CD4-positive, alpha-beta T cell (primary cell): ENCODE data around the gene CORO1C. TPM values are rescaled to one million over a fixed set of nuclear protein-coding genes. Genes with fewer than 3 reads are reported as not detected.

ENCODE experiments used
- ATAC-seq: fragments of 200-7000 bp; cut with Tn5 transposase; one replicate; pipeline ENCODE4 v1.10.0; 2022; ENCODE audit warnings: mild to moderate bottlenecking; ENCODE audit not compliant: poor library complexity
- CTCF ChIA-PET: fragments of 350-600 bp; sonication (Branson Sonifier 250); formaldehyde crosslinking; loops from one replicate; lab custom pipeline; 2021; ENCODE audit warnings: antibody characterized with exemption, inconsistent platforms; lab: Charles Lee
- POLR2A ChIA-PET: fragments of 350-600 bp; sonication (Branson Sonifier 250); formaldehyde crosslinking; loops from one replicate; lab custom pipeline; 2021; ENCODE audit warnings: antibody characterized with exemption, inconsistent platforms; lab: Charles Lee
- DNase-seq, 14 experiments: peaks; one replicate each; pipeline ENCODE4 v3.0.0-alpha.2; 2013 to 2020; ENCODE audit warnings: mixed read lengths in 2 of 14
- H3K27ac ChIP-seq, 2 donors: one replicate each; pipeline versions ENCODE4 v1.5.1 to v1.7.0; 2013; ENCODE audit warnings: low read length in 2 of 2, low read depth in 1 of 2, mild to moderate bottlenecking in 1 of 2
- H3K27me3 ChIP-seq, 2 experiments: 1 replicate in 1 of 2; 2 replicates in 1 of 2; pipeline versions ENCODE4 v1.6.1 to v1.7.0; 2013; ENCODE audit warnings: low read length in 2 of 2, control low read depth in 1 of 2, mild to moderate bottlenecking in 1 of 2, moderate library complexity in 1 of 2; ENCODE audit not compliant: insufficient read depth in 2 of 2, control insufficient read depth in 1 of 2
- H3K36me3 ChIP-seq: one replicate; pipeline ENCODE4 v1.6.1; 2013; ENCODE audit warnings: low read length, control low read depth; ENCODE audit not compliant: insufficient read depth
- H3K4me1 ChIP-seq: one replicate; pipeline ENCODE4 v1.6.1; 2013; ENCODE audit warnings: low read length, control low read depth; ENCODE audit not compliant: insufficient read depth
- H3K4me3 ChIP-seq: one replicate; pipeline ENCODE4 v1.5.1; 2013; ENCODE audit warnings: mild to moderate bottlenecking, low read length, moderate library complexity
- H3K9me3 ChIP-seq, 2 experiments: 1 replicate in 1 of 2; 2 replicates in 1 of 2; pipeline versions ENCODE4 v1.6.1 to v1.7.0; 2013; ENCODE audit warnings: low read length in 2 of 2, mild to moderate bottlenecking in 2 of 2, control low read depth in 1 of 2, moderate library complexity in 1 of 2; ENCODE audit not compliant: control insufficient read depth in 1 of 2, insufficient read depth in 1 of 2
- H3K27ac Mint-ChIP-seq: one replicate; pipeline ENCODE4 v1.8.0; 2020; ENCODE audit warnings: mixed read lengths
- H3K27me3 Mint-ChIP-seq: one replicate; pipeline ENCODE4 v1.8.0; 2021; ENCODE audit warnings: mixed read lengths
- H3K36me3 Mint-ChIP-seq: one replicate; pipeline ENCODE4 v1.8.0; 2021; ENCODE audit warnings: low read depth, mixed read lengths
- H3K4me1 Mint-ChIP-seq: one replicate; pipeline ENCODE4 v1.8.0; 2021; ENCODE audit warnings: low read depth, mixed read lengths
- H3K4me3 Mint-ChIP-seq: one replicate; pipeline ENCODE4 v1.8.0; 2020; ENCODE audit warnings: mild to moderate bottlenecking, mixed read lengths
- H3K9me3 Mint-ChIP-seq: one replicate; pipeline ENCODE4 v1.8.0; 2020; ENCODE audit warnings: mixed read lengths
- intact Hi-C, 2 experiments: fragments of 100-400 bp; cut with DNase I in 1 of 2; cut with micrococcal nuclease in 1 of 2; formaldehyde crosslinking; loops; one replicate each; pipeline versions ENCODE4 v1.15.1 to v1.9.0; 2023 to 2025; cut with DNase I, micrococcal nuclease
- total RNA-seq, 174 experiments: library from RNA in 2 of 174; stranded (reverse) in 2 of 174; gene quantifications; one replicate each; pipeline ENCODE4 v1.2.3 and lab custom pipeline; 2021 to 2026
- TF ChIP-seq, protein P1 (sequence below): fragments of 200-600 bp; IDR thresholded peaks from one replicate; pipeline ENCODE4 v1.8.0; 2022; ENCODE audit warnings: antibody characterized with exemption, mild to moderate bottlenecking

Gene CORO1C
- total RNA-seq, 2 experiments from 2014 or later: 6.7 to 7.4 TPM

DNA sequence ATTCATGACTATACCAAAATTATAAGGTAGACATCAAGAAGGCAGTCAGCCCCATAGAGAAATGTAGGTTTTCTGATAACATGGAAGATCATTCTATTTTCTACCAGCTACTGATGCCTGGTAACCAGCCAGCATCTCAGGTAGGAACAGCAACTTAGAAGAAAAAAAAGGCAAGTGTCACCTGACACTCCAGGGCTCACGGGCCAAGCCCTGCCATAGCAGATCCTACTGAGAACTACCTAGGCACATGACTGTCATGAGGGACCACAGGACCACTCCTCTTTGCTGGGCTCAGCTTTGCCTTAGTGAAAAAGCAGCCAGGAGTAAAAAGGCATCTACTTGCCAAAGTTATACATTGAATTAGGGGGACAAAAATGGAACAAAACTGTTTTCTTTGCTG is 33.4 kb downstream of the CORO1C start:
- no peaks in the 10 kb centered on the region for H3K27me3 Mint-ChIP-seq
- Histone ChIP-seq H3K4me3 (no peak overlapping the region), H3K27ac (no peak overlapping the region), H3K4me1 (peaks cover 4% of the 10 kb centered on the region), H3K27me3 (no peaks in the 10 kb centered on the region), H3K9me3 (no peaks in the 10 kb centered on the region), H3K36me3 (peaks cover 7% of the 10 kb centered on the region)
- CTCF ChIA-PET: no interaction called here
- peaks cover 31% of the 10 kb centered on the region for H3K4me1 Mint-ChIP-seq
- no peak overlapping the region for H3K27ac Mint-ChIP-seq
- no peak overlapping the region for H3K4me3 Mint-ChIP-seq
- intact Hi-C loops: no loop called here
- ATAC-seq (no peak), DNase-seq (no peak)
- H3K36me3 Mint-ChIP-seq: peaks cover 8% of the 10 kb centered on the region
- H3K9me3 Mint-ChIP-seq: no peaks in the 10 kb centered on the region
- TF ChIP-seq, protein P1, sequence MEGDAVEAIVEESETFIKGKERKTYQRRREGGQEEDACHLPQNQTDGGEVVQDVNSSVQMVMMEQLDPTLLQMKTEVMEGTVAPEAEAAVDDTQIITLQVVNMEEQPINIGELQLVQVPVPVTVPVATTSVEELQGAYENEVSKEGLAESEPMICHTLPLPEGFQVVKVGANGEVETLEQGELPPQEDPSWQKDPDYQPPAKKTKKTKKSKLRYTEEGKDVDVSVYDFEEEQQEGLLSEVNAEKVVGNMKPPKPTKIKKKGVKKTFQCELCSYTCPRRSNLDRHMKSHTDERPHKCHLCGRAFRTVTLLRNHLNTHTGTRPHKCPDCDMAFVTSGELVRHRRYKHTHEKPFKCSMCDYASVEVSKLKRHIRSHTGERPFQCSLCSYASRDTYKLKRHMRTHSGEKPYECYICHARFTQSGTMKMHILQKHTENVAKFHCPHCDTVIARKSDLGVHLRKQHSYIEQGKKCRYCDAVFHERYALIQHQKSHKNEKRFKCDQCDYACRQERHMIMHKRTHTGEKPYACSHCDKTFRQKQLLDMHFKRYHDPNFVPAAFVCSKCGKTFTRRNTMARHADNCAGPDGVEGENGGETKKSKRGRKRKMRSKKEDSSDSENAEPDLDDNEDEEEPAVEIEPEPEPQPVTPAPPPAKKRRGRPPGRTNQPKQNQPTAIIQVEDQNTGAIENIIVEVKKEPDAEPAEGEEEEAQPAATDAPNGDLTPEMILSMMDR: no peak
- POLR2A ChIA-PET: interaction anchor here (1.3 kb wide), 1 partner anchor 36 kb away, joined by 3 read pairs; no protein-coding TSS in a partner anchor

DNA sequence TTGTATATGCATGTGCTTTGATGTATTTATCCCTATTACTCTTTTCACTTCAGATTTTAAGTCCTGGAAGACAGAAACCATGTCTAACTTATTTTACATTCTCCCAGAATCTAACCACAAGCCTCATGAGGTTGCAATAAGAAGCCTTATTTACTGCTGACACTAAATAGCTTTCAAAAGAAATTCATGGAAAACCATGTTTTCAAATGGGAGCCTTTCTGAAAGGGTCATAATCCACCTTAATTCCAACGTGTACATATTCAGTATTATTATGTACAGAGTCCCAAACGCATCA is 34.4 kb downstream of the CORO1C start:
- Mint-ChIP-seq H3K4me3 (no peak overlapping the region), H3K36me3 (peaks cover 8% of the 10 kb centered on the region), H3K27me3 (no peaks in the 10 kb centered on the region), H3K4me1 (peaks cover 36% of the 10 kb centered on the region), H3K27ac (no peak overlapping the region), H3K9me3 (no peaks in the 10 kb centered on the region)
- H3K4me1 ChIP-seq: peaks cover 7% of the 10 kb centered on the region
- no peaks in the 10 kb centered on the region for H3K9me3 ChIP-seq
- ATAC-seq (no peak), DNase-seq (no peak)
- H3K36me3 ChIP-seq: peaks cover 7% of the 10 kb centered on the region
- no peaks in the 10 kb centered on the region for H3K27me3 ChIP-seq
- intact Hi-C loops: no loop called here
- H3K27ac ChIP-seq: no peak overlapping the region
- ChIA-PET POLR2A (no interaction called here), CTCF (no interaction called here)
- TF ChIP-seq, protein P1: no peak
- H3K4me3 ChIP-seq: no peak overlapping the region

DNA sequence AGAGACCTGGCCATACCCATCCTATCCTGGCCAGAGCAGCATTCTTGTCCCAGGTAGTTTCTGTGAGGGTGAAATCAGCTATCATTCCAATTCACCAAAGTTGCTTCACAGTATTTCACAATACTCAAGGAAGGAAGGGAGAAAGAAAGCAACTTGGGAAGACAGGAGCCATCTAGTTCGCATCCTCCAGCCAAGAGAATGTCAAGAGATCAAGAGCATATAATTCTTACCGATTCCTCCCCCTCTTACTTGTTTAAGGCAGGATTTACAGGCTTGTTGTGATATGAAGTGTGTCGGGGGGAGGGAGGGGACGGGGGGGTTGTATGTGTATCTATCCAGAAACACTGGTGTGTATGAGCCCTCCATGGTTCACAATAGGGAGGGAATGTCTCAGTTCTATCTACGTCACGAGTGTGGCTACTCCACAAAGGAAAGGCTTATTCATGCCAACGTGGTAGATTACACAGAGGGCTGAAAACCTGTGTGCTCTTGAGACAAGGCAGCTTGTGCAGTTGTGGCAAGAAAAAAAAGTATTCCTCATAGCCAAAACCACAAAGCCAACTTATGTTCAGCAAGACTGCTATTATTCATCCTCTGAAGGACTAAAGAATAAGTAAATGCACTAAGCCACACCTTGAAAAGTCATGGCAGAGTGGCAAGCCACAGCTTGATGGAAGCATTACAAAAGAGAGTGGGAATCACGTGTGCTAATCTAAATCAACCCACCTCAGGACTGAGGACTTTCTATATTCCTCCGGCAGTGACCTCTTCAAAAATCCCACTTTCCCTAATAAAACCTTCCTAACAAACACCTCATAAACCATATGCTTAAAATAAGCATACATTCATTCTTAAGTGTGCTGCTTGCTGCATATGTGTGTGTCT is 35.0 kb downstream of the CORO1C start:
- CTCF ChIA-PET: interaction anchor here (0.8 to 2.9 kb wide), 4 partner anchors 10 to 107 kb away, joined by 3 to 6 read pairs (median 4); no protein-coding TSS in a partner anchor
- peaks cover 8% of the 10 kb centered on the region for H3K36me3 Mint-ChIP-seq
- H3K27ac ChIP-seq: no peak overlapping the region
- H3K27me3 Mint-ChIP-seq: no peaks in the 10 kb centered on the region
- ATAC-seq: no peak
- POLR2A ChIA-PET: interaction anchor here (1.2 to 1.5 kb wide), 3 partner anchors 10 to 35 kb away, joined by 3 to 5 read pairs (median 4); partner anchors contain the start of gene CORO1C
- H3K4me1 Mint-ChIP-seq: peaks cover 38% of the 10 kb centered on the region
- no peaks in the 10 kb centered on the region for H3K9me3 Mint-ChIP-seq
- no peak overlapping the region for H3K4me3 ChIP-seq
- intact Hi-C loops: no loop called here
- H3K27me3 ChIP-seq: no peaks in the 10 kb centered on the region
- H3K4me1 ChIP-seq: peaks cover 12% of the 10 kb centered on the region
- H3K27ac Mint-ChIP-seq: no peak overlapping the region
- H3K9me3 ChIP-seq: no peaks in the 10 kb centered on the region
- H3K36me3 ChIP-seq: peaks cover 7% of the 10 kb centered on the region
- H3K4me3 Mint-ChIP-seq: no peak overlapping the region
- peak in 2 of 14 experiments; percentile 44 to 63 for DNase-seq
- TF ChIP-seq, protein P1: no peak
